ENCODE results near the gene PSME1.

The PSME1 gene

GRCh38 chr14:24157331-24157730 is 21.3 kb downstream of the PSME1 start:
- Histone ChIP-seq H2BK5ac (ENCODE audit: low read depth, low read length, poor library complexity) (no peak overlapping the region), H3K27me3 (ENCODE audit: insufficient read depth, low read length) (no peaks in the 10 kb centered on the region), H3K9ac (ENCODE audit: low read length) (no peak overlapping the region), H3K14ac (ENCODE audit: low read length) (no peak overlapping the region), H3K4ac (ENCODE audit: low read depth, low read length) (no peak overlapping the region), H3K36me3 (ENCODE audit: control insufficient read depth in 1 of 2, insufficient read depth in 2 of 2, low read length in 2 of 2) (peaks cover 48 to 52% of the 10 kb centered on the region in 2 experiments), H3K4me3 (ENCODE audit: low read depth, low read length) (no peak overlapping the region), H3K9me3 (ENCODE audit: insufficient read depth, low read depth, low read length) (no peaks in the 10 kb centered on the region), H3K18ac (ENCODE audit: low read length) (no peak overlapping the region), H3K79me2 (ENCODE audit: control insufficient read depth, insufficient read depth, low read length, poor library complexity) (peaks cover 2% of the 10 kb centered on the region), H3K4me2 (ENCODE audit: low read length) (no peak overlapping the region), H2BK12ac (ENCODE audit: low read length) (no peak overlapping the region), H3K23ac (ENCODE audit: low read length) (no peak overlapping the region), H4K12ac (ENCODE audit: low read depth, low read length) (no peak overlapping the region), H3K79me1 (ENCODE audit: low read length) (peaks cover 4% of the 10 kb centered on the region), H3K4me1 (ENCODE audit: control insufficient read depth in 1 of 2, insufficient read depth in 2 of 2, low read length in 2 of 2) (peaks cover 6 to 7% of the 10 kb centered on the region in 2 experiments), H4K91ac (ENCODE audit: low read depth, low read length) (no peak overlapping the region), H3K27ac (ENCODE audit: low read depth, low read length) (no peak overlapping the region), H2AFZ (ENCODE audit: insufficient read depth, low read length, poor library complexity) (no peak overlapping the region), H4K8ac (ENCODE audit: low read depth, low read length) (no peak overlapping the region), H2BK120ac (ENCODE audit: insufficient read depth, low read length, poor library complexity) (no peak overlapping the region), H2AK5ac (ENCODE audit: low read length) (no peak overlapping the region)
- DNase-seq, result no peak
- no CpG with 5 or more reads among the region's 12 CpGs for WGBS (ENCODE audit: extremely low coverage, insufficient coverage, insufficient read length)

- no peaks in the 10 kb centered on the region for H3K9me3 ChIP-seq (ENCODE audit: insufficient read depth, low read depth, low read length)
- H3K27ac ChIP-seq (ENCODE audit: low read depth, low read length), result no peak overlapping the region
- H4K91ac ChIP-seq (ENCODE audit: low read depth, low read length), result no peak overlapping the region
- H2AFZ ChIP-seq (ENCODE audit: insufficient read depth, low read length, poor library complexity), result no peak overlapping the region
- H4K12ac ChIP-seq (ENCODE audit: low read depth, low read length), result no peak overlapping the region
- peaks cover 66 to 67% of the 10 kb centered on the region in 2 experiments for H3K36me3 ChIP-seq (ENCODE audit: control insufficient read depth in 1 of 2, insufficient read depth in 2 of 2, low read length in 2 of 2)
- no CpG with 5 or more reads among the region's 11 CpGs for WGBS (ENCODE audit: extremely low coverage, insufficient coverage, insufficient read length)
- H3K27me3 ChIP-seq (ENCODE audit: insufficient read depth, low read length), result no peaks in the 10 kb centered on the region
- H3K4me2 ChIP-seq (ENCODE audit: low read length), result no peak overlapping the region
- no peak overlapping the region for H3K23ac ChIP-seq (ENCODE audit: low read length)
- H2AK5ac ChIP-seq (ENCODE audit: low read length), result no peak overlapping the region
- H3K4me3 ChIP-seq (ENCODE audit: low read depth, low read length), result no peak overlapping the region
- H2BK12ac ChIP-seq (ENCODE audit: low read length), result no peak overlapping the region
- H3K79me2 ChIP-seq (ENCODE audit: control insufficient read depth, insufficient read depth, low read length, poor library complexity), result peaks cover 2% of the 10 kb centered on the region
- H4K8ac ChIP-seq (ENCODE audit: low read depth, low read length), result no peak overlapping the region
- H2BK5ac ChIP-seq (ENCODE audit: low read depth, low read length, poor library complexity), result no peak overlapping the region
- H3K79me1 ChIP-seq (ENCODE audit: low read length), result peaks cover 4% of the 10 kb centered on the region
- H3K9ac ChIP-seq (ENCODE audit: low read length), result no peak overlapping the region
- H3K14ac ChIP-seq (ENCODE audit: low read length), result no peak overlapping the region
- peak; percentile 35 to 62 for DNase-seq
- no peak overlapping the region for H3K18ac ChIP-seq (ENCODE audit: low read length)
- H3K4me1 ChIP-seq (ENCODE audit: control insufficient read depth in 1 of 2, insufficient read depth in 2 of 2, low read length in 2 of 2), result peaks cover 6 to 7% of the 10 kb centered on the region in 2 experiments
- H3K4ac ChIP-seq (ENCODE audit: low read depth, low read length), result no peak overlapping the region
- H2BK120ac ChIP-seq (ENCODE audit: insufficient read depth, low read length, poor library complexity), result no peak overlapping the region
Observed at GRCh38 chr14:24159777-24160498, 23.9 kb downstream of the PSME1 start.

DNA sequence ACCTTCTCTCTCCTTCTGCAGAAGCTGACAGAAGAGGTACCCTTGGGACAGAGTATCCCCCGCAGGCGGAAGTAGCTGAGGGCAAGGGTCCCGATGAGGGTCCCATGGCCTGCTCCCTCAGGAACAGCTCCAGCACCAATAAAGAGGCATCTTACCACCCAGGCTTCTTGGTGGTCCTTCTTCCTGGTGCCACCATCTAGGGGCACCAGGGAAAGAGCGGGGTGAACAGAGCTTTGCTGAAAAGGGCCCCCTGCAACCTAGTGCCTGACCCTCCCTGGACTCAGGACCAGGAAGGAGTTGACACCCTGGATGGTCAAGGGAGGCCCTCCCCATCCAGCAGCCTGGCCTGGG is 24.5 kb downstream of the PSME1 start:
- no peak overlapping the region for H2AFZ ChIP-seq (ENCODE audit: insufficient read depth, low read length, poor library complexity)
- no peak overlapping the region for H3K4me3 ChIP-seq (ENCODE audit: low read depth, low read length)
- peaks cover 2% of the 10 kb centered on the region for H3K79me2 ChIP-seq (ENCODE audit: control insufficient read depth, insufficient read depth, low read length, poor library complexity)
- H3K9ac ChIP-seq (ENCODE audit: low read length), result no peak overlapping the region
- no peaks in the 10 kb centered on the region for H3K27me3 ChIP-seq (ENCODE audit: insufficient read depth, low read length)
- DNase-seq, result no peak
- H4K91ac ChIP-seq (ENCODE audit: low read depth, low read length), result no peak overlapping the region
- no peak overlapping the region for H2AK5ac ChIP-seq (ENCODE audit: low read length)
- H2BK120ac ChIP-seq (ENCODE audit: insufficient read depth, low read length, poor library complexity), result no peak overlapping the region
- no peak overlapping the region for H4K12ac ChIP-seq (ENCODE audit: low read depth, low read length)
- peaks cover 66 to 67% of the 10 kb centered on the region in 2 experiments for H3K36me3 ChIP-seq (ENCODE audit: control insufficient read depth in 1 of 2, insufficient read depth in 2 of 2, low read length in 2 of 2)
- no peak overlapping the region for H3K14ac ChIP-seq (ENCODE audit: low read length)
- peaks cover 4% of the 10 kb centered on the region for H3K79me1 ChIP-seq (ENCODE audit: low read length)
- no peak overlapping the region for H3K27ac ChIP-seq (ENCODE audit: low read depth, low read length)
- no CpG with 5 or more reads among the region's 4 CpGs for WGBS (ENCODE audit: extremely low coverage, insufficient coverage, insufficient read length)
- H2BK5ac ChIP-seq (ENCODE audit: low read depth, low read length, poor library complexity), result no peak overlapping the region
- no peak overlapping the region for H2BK12ac ChIP-seq (ENCODE audit: low read length)
- H4K8ac ChIP-seq (ENCODE audit: low read depth, low read length), result no peak overlapping the region
- H3K23ac ChIP-seq (ENCODE audit: low read length), result no peak overlapping the region
- no peak overlapping the region for H3K18ac ChIP-seq (ENCODE audit: low read length)
- H3K4me2 ChIP-seq (ENCODE audit: low read length), result no peak overlapping the region
- no peak overlapping the region for H3K4ac ChIP-seq (ENCODE audit: low read depth, low read length)
- no peaks in the 10 kb centered on the region for H3K9me3 ChIP-seq (ENCODE audit: insufficient read depth, low read depth, low read length)
- H3K4me1 ChIP-seq (ENCODE audit: control insufficient read depth in 1 of 2, insufficient read depth in 2 of 2, low read length in 2 of 2), result peaks cover 6 to 7% of the 10 kb centered on the region in 2 experiments

GRCh38 chr14:24160850-24161804 is 25.1 kb downstream of the PSME1 start, which contains the start of gene IRF9:
IRF9 (plus strand) TSS chr14:24161265; CDS start chr14:24162145, 880 bp downstream.
- peak within 1 kb of the TSS; percentile 47 for H2BK5ac ChIP-seq (ENCODE audit: low read depth, low read length, poor library complexity)
- peak within 1 kb of the TSS; percentile 48 for H3K4ac ChIP-seq (ENCODE audit: low read depth, low read length)
- H3K18ac ChIP-seq (ENCODE audit: low read length), result peak within 1 kb of the TSS; percentile 51
- peak within 1 kb of the TSS; percentile 71 for H3K4me2 ChIP-seq (ENCODE audit: low read length)
- no peak within 1 kb of the TSS for H2BK12ac ChIP-seq (ENCODE audit: low read length)
- peaks cover 4% of the 10 kb centered on the region for H3K79me1 ChIP-seq (ENCODE audit: low read length)
- H3K9me3 ChIP-seq (ENCODE audit: insufficient read depth, low read depth, low read length), result no peaks in the 10 kb centered on the region
- peak within 1 kb of the TSS; percentile 70 for H3K9ac ChIP-seq (ENCODE audit: low read length)
- DNase-seq, result peak; percentile 97 to 100
- H4K91ac ChIP-seq (ENCODE audit: low read depth, low read length), result peak within 1 kb of the TSS; percentile 68
- H3K4me3 ChIP-seq (ENCODE audit: low read depth, low read length), result peak within 1 kb of the TSS; percentile 55
- H3K14ac ChIP-seq (ENCODE audit: low read length), result peak within 1 kb of the TSS; percentile 56
- no peaks in the 10 kb centered on the region for H3K27me3 ChIP-seq (ENCODE audit: insufficient read depth, low read length)
- H4K8ac ChIP-seq (ENCODE audit: low read depth, low read length), result peak within 1 kb of the TSS; percentile 71
- H3K27ac ChIP-seq (ENCODE audit: low read depth, low read length), result peak within 1 kb of the TSS; percentile 31
- H3K23ac ChIP-seq (ENCODE audit: low read length), result no peak within 1 kb of the TSS
- no peak within 1 kb of the TSS for H2AFZ ChIP-seq (ENCODE audit: insufficient read depth, low read length, poor library complexity)
- no CpG with 5 or more reads among the region's 12 CpGs for WGBS (ENCODE audit: extremely low coverage, insufficient coverage, insufficient read length)
- H4K12ac ChIP-seq (ENCODE audit: low read depth, low read length), result peak within 1 kb of the TSS; percentile 76
- peaks cover 2% of the 10 kb centered on the region for H3K79me2 ChIP-seq (ENCODE audit: control insufficient read depth, insufficient read depth, low read length, poor library complexity)
- peaks cover 67 to 69% of the 10 kb centered on the region in 2 experiments for H3K36me3 ChIP-seq (ENCODE audit: control insufficient read depth in 1 of 2, insufficient read depth in 2 of 2, low read length in 2 of 2)
- peak within 1 kb of the TSS; percentile 65 for H2AK5ac ChIP-seq (ENCODE audit: low read length)
- peaks cover 6 to 7% of the 10 kb centered on the region in 2 experiments for H3K4me1 ChIP-seq (ENCODE audit: control insufficient read depth in 1 of 2, insufficient read depth in 2 of 2, low read length in 2 of 2)
- H2BK120ac ChIP-seq (ENCODE audit: insufficient read depth, low read length, poor library complexity), result peak within 1 kb of the TSS; percentile 49
